Stimulated activated CD4-positive, alpha-beta T cell treated with anti-CD3 and anti-CD28 coated beads, Interleukin-2, amount 100 ng/mL, for 48 hours (primary cell): Measurements from ENCODE around the gene FAM124A.

ENCODE experiments used
- DNase-seq, 2 donors: peaks; one replicate each; pipeline ENCODE4 v3.0.0-alpha.2; 2020

The FAM124A gene

DNA sequence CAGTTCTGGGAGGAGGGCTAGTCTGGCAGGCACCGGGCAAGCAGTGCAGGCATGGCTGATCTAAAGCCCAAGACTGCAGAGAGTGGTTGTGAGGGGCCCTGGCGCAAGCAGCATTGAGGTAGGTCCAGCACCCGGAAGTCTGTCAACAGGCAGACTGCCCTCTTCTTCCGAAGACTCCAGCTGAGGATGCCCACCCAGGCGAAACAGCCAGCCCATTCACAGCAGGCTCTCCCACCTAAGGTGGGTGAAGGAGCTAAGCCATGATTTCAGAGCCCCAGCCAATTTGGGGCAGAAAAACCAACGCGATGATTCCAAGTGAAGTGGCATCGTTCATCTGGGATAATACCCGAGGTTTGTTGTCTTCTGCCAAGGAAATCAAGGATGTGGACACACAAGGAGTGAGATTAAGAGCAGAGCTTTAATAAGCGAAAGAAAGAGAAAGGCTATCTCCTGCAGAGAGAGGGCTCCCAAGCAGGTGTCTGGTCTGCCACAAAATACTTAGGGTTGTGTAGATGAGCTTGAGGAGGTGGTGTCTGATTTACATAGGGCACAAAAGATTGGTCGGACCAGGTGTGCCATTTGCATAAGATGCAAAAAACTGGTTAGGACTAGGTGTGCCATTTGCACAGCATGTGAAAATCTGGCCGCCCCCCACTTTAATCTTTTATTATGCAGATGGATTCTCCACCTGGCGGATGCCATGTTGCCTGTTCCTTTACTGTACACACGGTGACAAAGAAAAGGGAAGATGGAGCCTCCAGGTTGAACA lies 22.6 kb downstream of the FAM124A start:
- no peak for DNase-seq

DNA sequence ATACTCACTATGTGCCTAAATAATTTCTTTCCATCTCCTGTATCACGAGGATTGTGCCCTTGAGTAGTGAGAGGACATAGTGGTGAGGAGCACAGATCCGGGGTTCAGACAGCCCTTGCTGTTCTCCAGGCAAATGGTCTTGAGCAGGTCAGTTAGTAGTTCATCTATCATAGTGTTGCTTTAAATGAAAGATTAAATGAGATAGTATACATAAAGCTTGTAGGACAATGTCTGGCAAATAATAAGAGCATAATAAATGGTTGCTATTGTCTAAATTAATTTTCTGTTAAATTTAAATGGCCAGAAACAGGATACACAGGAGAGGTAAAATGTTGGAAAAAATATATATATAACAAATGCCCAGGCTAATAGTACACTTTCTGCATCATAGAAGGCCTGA lies 23.4 kb downstream of the FAM124A start:
- DNase-seq = no peak

DNA sequence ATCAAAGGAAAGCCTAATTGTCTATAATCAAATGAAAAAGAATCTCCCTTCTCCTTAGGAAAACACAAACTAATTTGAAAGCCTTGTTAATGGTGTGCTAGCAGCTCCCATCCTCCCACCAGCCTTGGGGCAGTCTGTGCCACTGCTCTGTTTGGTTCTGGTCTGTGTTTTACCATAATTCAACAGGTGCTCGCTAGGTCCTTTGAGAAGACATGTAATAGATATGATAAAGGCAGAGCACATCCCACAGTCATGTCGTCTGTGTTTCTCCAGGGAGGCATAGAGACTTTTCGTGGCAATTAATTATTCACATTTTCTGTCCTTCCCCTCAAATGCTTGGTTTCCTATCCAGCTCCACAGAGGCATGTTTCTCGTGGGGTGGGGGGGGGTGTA lies 23.8 kb downstream of the FAM124A start:
- DNase-seq = no peak

DNA sequence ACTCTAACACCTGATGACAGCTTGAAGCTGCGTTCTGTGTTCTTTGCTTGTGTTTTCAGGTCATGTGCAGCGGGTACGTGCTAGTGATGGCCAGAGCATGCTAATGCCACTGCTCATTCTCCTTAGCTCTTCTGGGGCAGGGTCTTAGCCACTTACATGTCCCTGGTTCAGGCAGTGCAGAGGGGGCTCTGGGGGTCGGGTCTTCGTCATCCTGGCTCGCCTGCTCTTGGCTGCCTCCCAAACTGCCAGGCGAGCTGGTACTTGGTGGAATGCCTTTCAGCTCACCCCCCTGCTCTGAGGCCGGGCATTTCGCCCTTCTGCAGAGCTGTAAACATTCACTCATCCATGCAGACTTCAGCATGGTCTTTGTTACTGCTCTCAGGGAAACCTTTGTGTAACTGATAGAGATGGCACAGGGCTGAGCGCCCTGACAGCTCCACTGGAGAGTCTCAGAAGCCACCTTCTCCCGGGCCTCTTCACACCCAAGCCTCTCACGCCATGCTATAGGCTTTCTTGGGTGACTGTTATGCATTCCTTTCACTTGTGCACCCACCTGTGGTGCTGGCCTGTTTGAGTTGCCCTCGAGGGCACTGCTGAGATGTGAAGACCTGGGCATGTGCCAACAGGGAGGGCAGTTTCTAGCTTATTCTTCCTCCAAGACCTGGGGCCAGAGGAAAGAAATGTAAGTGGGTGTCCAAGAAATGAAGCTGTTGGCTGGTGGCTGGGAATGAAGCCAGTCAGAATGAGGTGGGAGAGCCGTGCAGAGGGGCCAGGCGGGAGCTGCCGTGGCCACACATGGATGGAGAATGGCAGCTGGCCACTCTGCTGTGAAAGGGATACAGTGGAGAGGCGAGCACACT lies 24.4 kb downstream of the FAM124A start:
- DNase-seq = no peak

DNA sequence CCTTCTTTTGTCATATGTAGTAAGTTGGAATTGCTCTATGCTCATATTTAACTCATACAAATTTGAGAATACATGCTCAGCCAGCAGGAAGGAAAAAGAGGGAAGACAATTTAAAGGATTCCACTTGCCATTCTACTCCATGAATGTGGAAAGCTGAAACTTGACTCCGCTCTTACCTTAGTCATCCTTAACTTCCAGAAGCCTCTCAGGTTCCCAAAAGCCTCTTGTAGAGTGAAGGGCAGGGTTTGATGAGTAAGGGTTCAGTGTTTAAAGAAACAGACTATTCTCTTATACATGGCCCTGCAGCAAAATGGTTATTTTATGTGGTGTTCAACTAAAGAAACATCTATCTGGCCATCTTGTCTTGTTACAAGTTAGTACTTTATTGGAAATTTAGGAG lies 27.1 kb downstream of the FAM124A start:
- no peak for DNase-seq

DNA sequence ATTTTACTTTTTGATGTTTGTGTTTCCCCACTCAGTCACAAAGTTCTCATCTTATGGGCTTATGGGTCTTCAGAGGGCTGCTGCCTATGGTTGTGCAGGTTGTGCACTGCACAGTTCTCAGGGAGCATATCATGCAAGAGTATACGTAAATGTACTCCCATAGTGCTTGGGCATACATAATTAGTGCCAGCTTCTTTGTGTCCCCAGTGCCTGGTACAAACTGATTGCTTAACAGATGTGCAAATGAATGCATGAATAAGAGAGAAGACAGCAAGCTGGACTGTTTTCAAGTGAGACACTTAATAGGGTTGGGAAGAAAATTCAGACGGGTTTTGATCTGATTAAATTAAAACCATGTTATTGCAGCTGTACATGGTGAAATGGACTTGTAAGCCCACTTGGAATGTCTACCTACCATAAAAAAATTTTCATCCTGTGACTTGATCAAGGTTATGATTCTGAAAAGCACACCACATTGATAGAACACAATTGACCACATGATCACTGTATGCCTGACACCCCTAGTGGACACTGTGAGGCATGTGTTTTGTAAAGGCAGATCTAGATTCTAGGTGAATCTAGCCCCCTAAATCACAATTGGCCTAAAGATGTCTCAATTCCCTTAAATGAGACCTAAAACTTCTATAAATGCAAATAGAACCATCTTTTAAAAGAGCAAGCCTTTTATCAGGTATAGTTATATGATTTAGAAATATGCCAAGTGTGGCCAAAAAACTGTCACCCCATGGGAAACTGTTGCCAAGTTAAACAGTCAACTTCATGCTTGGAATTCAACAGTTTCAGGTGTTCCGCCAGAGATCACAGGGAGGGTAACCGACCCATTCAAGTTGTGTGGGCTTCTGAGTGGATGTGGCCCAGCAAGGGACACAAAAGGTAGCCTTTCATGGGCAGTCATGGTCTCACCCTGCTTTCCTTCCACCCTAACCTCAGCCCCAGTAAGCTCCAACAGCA lies 27.9 kb downstream of the FAM124A start:
- no peak for DNase-seq

DNA sequence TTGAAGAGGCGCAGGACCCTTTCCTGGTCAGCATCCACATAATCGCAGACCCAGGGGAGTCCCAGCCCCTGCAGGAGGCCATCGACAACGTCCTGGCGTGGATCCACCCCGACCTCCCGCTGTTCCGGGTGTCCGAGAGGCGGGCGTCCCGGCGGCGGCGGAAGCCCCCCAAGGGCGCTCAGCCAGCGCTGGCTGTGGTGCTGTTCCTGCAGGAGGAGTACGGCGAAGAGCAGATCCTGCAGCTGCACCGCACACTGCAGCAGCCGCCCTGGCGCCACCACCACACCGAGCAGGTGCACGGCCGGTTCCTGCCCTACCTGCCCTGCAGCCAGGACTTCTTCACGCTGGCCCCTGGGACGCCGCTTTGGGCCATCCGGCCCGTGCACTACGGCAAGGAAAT lies 29.3 kb downstream of the FAM124A start:
- no peak for DNase-seq

DNA sequence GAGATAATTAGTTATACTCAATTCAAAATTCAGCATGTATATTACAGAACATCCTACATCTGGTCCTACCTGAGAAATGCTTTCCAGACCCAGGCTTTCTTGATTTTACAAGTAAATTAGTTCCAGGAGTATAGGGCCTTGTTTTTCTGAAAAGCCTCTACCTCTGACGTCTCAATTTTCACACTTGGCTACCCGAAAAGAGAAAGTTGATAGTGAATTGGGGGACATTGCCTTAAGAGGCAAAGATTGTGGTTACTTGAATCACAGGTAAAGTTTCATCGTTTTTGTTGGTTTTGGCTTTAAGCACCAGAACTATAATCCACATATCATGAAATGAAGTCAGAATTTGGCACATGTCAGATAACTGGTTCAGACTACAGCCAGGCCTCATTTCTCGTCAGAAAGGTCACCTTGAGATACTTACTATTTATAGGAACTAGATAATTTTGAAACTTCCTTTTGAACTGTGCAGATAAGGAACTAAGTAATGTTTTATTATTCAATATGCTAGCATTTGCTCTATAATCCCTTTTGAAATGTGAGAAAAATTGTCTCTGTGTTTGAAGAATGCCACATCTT lies 30.8 kb downstream of the FAM124A start:
- no peak for DNase-seq

DNA sequence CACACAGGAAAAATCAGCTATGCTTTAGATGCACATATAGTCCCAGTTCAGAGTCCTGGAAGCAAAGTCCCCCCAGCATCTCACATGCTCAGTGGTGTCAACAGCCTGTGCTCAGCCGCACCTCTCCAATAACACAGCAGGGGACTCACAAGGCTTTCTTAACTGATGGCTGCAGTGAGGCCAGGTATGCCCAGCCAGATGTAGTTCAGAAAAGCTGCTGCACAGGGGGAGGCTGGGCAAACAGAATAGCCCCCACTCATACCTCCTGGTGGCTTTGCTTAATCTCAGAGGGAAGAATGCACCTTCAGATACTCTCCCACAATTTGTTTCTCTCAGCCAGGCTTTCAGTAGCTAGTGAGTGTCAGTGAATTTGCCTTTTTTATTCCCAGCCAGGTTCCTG lies 33.4 kb downstream of the FAM124A start:
- no peak for DNase-seq

DNA sequence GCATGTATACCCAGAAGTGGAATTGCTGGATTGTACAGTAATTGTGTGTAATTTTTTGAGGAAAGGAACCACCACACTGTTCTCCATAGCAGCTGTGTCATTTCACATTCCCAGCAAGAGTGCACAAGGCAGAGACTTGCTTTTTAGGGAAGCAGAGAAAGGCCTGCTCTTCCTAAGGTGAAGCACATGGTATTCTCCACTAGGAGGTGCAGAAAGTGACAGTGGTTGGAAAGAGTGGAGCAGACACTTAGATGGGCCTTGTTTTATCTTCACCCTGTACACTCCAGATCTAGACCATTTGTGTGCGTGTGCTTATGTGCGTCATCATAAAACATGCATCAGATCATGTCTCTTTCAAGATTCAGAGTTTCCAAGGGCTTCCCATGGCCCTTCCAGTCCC lies 35.0 kb downstream of the FAM124A start:
- DNase-seq = no peak

DNA sequence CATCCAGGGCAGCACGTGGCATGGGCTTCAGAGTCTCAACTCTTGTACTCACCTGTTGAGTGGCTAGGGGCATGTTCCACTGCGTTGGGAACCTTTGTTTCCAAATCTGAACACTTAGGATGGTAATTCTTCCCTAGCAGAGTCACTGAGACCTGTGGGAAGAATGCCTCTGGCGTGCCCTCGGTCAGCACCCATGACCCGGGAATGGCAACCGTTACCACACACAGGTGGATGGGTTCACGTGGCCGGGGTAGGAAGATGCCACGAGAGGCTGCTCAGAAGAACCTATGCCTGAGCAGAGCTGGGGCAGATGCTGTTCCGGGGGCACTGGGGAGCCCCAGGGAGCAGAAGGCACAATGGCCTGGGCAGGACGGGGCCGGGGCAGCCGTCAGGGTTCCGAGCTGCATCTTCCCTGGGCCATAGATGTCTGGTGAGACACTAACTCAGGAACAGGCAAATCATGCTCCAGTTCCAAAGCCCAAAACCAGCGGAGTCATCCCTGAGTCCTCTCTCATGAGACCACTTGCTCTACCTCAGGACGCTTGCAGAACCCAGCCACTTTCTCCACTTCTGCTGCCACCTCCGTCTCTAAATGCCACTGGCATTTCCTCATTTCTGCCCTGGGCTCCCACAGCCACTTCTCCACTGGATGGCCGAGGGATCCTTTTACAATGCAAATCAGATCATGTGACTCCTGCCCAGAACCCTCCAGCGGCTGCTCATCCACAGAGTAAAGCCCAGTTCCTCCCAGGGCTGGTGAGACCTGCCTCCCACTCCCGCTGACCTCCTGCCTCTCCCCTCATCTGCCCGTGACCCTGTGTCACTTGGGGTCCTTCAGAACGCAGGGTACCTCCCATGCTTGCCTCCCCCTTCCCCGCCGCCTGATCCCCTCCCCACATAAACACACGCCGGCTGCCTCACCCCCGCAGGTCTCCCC lies 36.7 kb downstream of the FAM124A start:
- DNase-seq = no peak

DNA sequence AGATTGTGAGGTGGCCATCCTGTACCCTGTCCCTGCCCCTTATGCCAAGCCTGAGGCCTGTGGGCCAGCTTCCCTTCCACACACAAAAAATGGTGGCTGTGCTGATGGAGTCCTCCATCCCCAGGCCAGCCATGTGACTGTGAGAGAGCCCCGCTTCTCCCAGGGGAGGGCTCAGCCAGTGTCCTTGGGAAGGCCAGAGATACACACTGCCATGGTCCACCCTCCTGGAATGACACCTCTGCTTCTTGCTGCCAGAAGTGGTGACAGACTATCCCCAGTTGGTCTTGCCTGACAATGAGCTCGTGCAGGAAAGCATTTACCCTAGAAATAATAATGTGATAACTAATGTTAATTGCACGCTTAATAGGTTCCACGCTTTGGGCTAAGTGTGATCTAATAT lies 38.0 kb downstream of the FAM124A start:
- DNase-seq = no peak

DNA sequence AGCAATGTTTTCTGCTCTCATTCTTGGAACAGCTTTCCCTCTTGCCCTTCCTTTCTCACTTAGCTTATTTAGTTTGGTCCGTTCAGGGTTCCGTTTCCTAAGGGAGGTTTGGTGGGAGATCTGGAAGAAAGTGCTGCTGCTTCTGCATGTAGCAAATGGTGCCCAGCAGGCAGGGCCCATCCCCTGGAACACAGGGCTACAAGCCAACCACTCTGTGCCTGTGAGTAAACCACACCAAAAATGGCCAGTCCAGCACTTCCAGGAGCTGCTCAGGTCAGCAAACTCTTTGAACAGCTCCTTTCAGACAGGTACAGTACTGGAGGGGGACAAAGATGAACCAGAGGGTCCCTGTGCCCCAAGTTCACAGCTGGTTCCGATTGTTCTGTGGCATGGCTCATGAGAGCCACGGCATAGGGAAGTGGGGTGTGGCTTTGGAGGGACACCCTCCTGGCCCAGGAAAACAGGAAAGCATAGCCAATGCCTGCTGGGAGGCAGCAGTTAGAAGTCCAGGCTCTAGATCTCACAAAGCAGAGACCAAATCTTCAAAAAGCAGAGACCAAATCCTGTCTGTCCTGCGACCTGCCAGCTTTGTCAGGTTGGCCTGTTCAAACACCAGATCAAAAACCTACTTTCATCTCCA lies 39.5 kb downstream of the FAM124A start:
- DNase-seq = no peak

DNA sequence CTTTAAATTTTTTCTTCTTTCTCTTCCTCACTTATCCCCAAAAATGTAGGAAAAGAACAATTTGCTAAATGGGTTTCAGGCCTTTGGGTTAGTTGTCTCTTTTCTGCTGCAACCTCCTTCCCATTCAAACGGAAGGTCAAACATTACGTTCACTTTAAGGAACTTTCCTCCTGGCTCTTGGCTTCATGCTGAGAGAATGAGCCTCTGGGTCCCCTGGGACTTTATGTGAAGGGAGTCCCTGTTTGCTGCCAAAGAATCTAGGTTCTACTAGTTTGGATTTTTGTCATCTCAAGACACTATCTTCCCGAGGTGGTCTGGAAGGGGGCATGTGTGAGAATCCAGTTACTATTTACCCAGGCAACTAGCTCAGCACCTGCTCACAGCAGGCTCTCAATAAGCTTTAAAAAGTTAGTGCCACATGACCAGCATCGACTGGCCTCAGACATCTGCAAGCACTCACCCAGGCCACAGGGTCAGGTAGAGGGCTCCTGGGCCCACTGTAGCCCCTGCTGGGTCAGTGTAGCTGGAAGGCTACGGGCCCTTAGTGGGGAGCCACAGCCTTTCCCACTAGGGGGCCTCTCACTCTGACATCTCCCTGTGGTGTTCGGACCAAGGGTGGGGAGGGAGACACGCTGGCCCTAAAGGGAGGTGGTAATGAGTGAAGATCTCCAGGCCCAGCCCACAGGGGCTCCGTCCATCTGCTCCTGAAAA lies 40.5 kb downstream of the FAM124A start:
- no peak for DNase-seq

DNA sequence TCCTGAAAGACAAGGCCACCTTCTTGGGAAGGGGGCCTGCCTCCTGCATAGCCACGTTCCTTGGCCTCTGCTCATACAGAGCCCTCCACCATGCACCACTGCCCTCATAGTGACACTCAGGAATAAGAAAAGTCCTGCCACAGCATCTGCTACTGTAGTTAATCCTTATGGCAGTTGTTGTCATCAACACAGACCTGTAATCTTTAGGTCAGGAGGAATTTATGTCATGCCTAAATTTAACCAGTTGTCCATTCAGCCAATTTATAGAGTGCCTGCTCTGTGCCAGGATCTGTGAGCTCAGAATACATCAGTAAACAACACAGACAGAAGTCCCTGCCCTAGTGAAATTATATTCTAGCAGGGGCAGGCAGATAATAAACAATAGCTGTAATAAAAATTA lies 44.4 kb downstream of the FAM124A start:
- no peak for DNase-seq

DNA sequence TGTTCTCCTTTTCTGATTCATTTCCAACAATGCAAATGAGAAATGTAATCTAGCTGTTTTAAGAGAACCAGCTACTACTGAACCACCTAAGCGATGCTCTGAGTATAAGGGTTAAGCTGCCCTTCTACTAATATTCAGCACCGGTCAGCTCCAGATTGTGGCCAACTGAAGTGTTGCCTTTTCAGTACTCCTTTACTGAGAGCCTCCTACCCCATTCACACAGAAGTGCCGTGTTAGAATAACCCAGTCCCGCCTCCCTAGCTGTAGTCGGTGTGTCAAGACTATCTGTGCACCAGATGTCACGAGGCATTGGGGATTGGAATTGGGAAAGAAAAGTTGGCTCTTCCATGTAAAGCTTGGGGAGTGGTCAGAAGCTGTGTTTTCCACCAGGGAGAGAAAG lies 45.4 kb downstream of the FAM124A start:
- no peak for DNase-seq

DNA sequence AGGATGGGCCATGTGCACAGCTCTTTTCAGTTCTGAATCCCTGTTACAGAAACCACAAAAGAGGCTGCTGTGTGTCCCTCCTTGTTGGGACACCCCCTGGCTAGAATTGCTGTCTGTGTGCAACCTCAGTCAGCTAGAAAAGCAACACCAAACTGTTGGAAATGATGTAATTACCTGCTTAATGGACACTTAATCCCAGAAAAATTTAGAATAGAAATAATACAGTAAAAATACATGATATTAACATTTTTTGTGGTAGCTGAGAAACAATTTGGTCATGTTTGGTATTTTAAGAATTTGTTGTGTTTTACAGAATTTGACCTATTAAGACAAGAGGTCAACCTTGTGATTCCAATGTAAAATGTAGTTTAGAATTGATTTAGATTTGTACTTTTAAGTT lies 46.8 kb downstream of the FAM124A start:
- no peak for DNase-seq

DNA sequence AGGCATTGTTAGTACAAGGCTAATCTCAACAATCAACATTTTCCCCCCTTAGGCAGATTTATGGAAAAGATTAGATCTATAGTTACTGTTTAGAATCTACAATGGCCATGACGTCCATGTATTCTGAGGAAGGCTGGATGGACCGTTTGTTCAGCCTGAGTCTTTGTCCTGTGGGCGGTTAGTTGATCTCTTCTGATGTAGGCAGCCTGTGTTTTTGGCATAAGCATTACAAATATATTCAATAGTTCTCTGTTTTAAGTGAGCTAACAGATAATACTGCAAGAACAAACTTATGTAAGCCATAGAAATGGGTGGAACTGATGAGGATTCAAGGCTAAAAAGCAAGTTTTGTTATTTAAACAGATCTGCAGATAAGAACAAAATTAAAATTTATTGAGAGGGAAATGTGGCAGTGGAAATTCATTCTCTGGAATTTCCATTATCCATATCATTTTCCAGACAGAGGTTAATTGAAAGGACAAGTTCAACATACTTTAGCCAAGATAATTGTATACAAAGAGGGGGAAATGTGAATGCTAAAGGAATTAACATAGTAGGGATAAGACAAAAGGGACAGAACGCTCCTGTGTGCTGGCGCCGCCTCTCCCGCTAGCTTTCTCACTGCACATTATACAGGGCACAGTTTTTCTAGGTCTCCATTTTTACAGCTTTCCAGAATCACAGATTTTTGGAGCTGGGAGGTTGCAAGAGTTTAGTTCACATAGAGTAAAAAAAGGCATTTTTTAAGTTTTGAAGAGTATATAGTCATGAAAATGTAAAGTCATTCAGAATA lies 48.6 kb downstream of the FAM124A start:
- no peak for DNase-seq

DNA sequence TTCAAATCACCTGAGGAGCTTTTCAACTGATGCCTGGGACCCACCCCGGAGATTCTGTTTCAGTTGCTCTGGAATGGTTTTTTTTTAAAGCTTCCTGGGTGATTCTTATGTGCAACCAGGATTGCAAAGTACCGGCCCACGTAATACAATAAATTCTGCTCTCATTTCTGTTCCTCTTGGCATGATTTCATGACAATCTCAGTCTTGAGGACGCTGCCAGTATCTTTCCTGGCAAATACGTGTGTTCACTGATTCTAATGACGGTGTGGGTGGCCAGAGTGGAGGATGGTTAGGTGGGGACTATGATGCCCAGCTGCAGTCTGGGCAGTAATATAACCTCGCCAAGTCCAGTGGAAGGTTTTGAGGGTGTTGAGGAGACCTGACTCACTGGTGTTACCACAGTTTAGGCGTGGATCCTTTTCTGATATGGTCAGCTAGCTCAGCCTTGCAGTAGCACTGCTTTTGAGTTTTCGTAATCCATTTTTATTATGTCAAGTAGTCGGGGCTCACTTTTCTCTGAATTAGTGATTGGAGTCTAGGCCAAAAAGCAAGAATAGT lies 49.4 kb downstream of the FAM124A start:
- DNase-seq = no peak
